Bronchial epithelial cell (primary cell): Measurements from ENCODE around the gene ARID4A. TPM values are rescaled to one million over a fixed set of nuclear protein-coding genes. Genes with fewer than 3 reads are reported as not detected.

ENCODE experiments used
- DNase-seq: peaks from one replicate; pipeline ENCODE4 v3.0.0-alpha.2; 2010; ENCODE audit warnings: low read depth
- FAIRE-seq: peaks from 2 replicates; lab custom pipeline; 2011; peaks lifted over from hg19 to GRCh38; lab: Jason Lieb, UNC
- H3K27me3 ChIP-seq: 2 replicates; pipeline ENCODE4 v1.5.1; 2011; ENCODE audit warnings: low read length; ENCODE audit not compliant: control insufficient read depth, insufficient read depth
- H3K36me3 ChIP-seq: 2 replicates; pipeline ENCODE4 v1.5.1; 2011; ENCODE audit warnings: low read length; ENCODE audit not compliant: control insufficient read depth, insufficient read depth
- H3K4me3 ChIP-seq: 2 replicates; pipeline ENCODE4 v1.5.1; 2011; ENCODE audit warnings: mild to moderate bottlenecking, low read depth, low read length, control low read depth
- CTCF ChIP-seq: IDR thresholded peaks from 2 replicates; pipeline ENCODE4 v1.5.1; 2011; ENCODE audit warnings: mild to moderate bottlenecking, moderate library complexity, low read length, control low read depth, inconsistent platforms; ENCODE audit not compliant: insufficient read depth, severe bottlenecking
- total RNA-seq: library from RNA; depleted of rRNA; stranded (reverse); fragments of >200 nt; gene quantifications from 2 replicates; pipeline ENCODE4 v1.2.1, GENCODE V29; 2014

Gene ARID4A
- total RNA-seq, 1 donor from 2014 or later = 4.5 TPM

- FAIRE-seq = no peak
- H3K4me3 ChIP-seq = no peak overlapping the region
- DNase-seq = no peak
- TF ChIP-seq CTCF = no peak
- H3K36me3 ChIP-seq = peaks cover 3% of the 10 kb centered on the region
- H3K27me3 ChIP-seq = no peaks in the 10 kb centered on the region
Measured at GRCh38 chr14:58285132-58285531, 13.2 kb upstream of the ARID4A start.

- no peaks in the 10 kb centered on the region for H3K27me3 ChIP-seq
- FAIRE-seq = no peak
- no peak for DNase-seq
- no peak for TF ChIP-seq CTCF
- H3K36me3 ChIP-seq = peaks cover 3% of the 10 kb centered on the region
- H3K4me3 ChIP-seq = no peak overlapping the region
Measured at GRCh38 chr14:58287607-58288042, 10.7 kb upstream of the ARID4A start.

- FAIRE-seq = no peak
- H3K36me3 ChIP-seq = peaks cover 3% of the 10 kb centered on the region
Measured at GRCh38 chr14:58288106-58288792, 10.1 kb upstream of the ARID4A start.

GRCh38 chr14:58291646-58292045 is 6.7 kb upstream of the ARID4A start:
- no peak for TF ChIP-seq CTCF
- no peak for FAIRE-seq
- no peak overlapping the region for H3K4me3 ChIP-seq
- DNase-seq = no peak
- peaks cover 6% of the 10 kb centered on the region for H3K36me3 ChIP-seq
- no peaks in the 10 kb centered on the region for H3K27me3 ChIP-seq

More at GRCh38 chr14:58288106-58288792, 10.1 kb upstream of the ARID4A start:
- DNase-seq = no peak
- no peak for TF ChIP-seq CTCF
- Histone ChIP-seq H3K4me3 (no peak overlapping the region), H3K27me3 (no peaks in the 10 kb centered on the region)

GRCh38 chr14:58292187-58292586 is 6.2 kb upstream of the ARID4A start:
- H3K27me3 ChIP-seq = no peaks in the 10 kb centered on the region
- no peak overlapping the region for H3K4me3 ChIP-seq
- no peak for FAIRE-seq
- no peak for TF ChIP-seq CTCF
- DNase-seq = no peak
- H3K36me3 ChIP-seq = peaks cover 6% of the 10 kb centered on the region

GRCh38 chr14:58294201-58294600 is 4.2 kb upstream of the ARID4A start:
- no peak for FAIRE-seq
- TF ChIP-seq CTCF = no peak
- Histone ChIP-seq H3K36me3 (peaks cover 6% of the 10 kb centered on the region), H3K4me3 (no peak overlapping the region), H3K27me3 (no peaks in the 10 kb centered on the region)
- DNase-seq = no peak
